NCI-H2227 (cell line): Measurements from ENCODE around the gene SAMD13.

Experiments
- DNase-seq: peaks from one replicate; lab custom pipeline; 2025; ENCODE audit not compliant: unreplicated experiment; lab: John Stamatoyannopoulos, UW

The SAMD13 gene

DNA sequence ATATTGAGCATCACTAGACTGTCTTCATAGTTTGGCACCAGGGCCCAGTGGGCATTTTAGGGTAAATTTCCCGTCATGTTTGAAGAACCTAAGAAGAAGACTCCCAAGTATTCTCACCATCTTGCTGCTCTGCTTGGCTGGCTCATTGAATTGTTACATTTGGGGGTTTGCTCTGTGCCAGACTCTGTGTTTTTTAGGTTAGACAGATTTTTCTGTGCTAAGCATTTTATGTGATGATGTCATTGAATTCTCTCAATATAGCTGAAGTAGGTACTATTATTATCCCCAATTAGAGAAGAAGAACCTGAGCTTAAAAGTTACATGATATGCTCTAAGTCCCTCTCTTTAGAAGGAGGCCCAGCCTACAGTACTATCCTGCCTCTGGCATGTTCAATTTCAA, 68.8 kb downstream of the SAMD13 start:
- DNase-seq, result no peak

DNA sequence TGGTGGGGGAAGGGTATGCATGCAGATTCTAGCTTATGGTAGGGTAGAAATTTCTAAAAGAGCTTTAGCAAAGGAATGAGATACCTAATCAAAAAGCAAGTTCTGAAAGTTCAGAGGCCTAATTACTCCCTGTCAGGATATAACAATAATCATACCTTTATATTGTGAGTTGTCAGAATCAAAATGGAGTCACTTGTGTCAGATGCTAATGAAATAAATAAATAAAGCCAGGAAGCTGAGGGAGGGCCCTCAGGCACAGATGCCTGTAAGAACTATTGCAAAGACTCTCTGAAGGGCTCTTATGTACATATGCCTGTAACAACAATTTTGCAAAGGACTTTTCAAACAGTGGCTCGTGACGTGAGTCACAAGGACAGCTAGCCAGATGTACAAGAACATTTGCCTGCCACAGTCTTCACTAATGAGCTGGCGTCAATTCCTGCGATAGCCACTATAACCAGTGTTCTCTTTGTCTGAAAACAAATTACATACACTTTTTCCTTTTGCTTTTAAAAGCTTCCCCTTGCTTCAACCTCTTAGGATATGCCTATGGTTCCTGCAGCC, 69.4 kb downstream of the SAMD13 start:
- DNase-seq, result no peak

DNA sequence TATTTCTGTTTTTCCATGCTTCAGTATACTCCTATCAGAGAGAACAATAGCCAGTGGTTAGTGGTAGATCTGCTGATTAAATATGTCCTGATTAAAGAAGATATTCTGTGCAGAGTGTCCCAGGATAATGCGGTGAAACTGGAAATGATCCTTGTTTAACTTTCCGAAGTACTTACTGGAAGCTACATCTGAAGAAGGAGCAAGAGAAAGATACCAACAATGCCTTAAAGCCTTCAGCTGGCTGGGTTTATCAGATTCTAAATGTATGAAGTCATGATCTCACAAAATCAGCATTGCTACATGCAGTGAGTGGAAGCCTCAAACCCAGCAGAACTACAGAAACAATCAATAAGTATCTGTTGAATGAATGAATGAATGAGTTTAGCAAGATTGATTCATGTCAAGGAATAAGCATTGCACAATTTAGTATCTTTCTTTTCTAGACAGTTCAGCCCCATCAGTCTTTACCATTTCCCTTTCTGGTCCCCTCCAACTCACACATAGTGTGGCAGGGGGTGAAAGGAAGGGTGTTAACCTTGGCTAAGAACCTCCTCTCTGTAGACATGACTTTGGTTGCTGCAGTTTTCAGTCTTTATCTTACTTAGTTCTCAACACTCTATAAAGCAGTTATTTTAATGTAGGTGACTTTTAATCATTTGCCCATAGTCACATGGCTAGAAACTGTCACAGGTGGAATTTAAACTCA, 72.1 kb downstream of the SAMD13 start:
- no peak for DNase-seq

DNA sequence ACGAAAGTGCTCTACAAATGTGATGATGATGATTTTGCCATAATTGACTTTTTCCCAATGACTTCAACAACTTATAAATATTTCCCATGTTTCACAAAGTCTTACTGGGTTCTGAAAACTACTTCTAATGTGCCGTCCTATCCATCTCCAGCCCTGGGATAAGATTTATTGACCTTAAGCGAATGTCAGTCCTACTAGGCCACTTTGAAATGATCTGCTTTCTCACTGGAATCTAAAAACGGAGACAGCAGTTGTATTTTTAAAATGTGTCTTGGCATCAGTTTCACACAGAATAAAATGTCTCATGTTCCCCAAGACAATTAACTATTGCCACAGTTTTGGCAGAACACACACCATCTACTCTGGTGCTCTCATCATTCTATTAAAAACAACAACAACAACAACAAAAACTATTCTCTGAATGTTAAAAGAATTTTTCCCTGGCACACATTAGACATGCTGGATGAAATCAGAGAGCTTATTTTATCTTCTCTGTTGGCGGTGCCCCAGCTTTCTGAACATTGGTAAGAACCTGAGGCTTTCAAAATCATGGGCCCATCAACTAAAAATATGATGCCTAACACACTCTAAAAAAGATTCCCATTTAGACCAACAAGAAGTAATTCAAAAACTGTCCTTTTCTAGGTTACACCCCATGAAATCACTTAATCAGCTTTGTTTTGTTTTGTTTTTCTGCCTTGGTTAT, 73.6 kb downstream of the SAMD13 start:
- DNase-seq, result no peak

DNA sequence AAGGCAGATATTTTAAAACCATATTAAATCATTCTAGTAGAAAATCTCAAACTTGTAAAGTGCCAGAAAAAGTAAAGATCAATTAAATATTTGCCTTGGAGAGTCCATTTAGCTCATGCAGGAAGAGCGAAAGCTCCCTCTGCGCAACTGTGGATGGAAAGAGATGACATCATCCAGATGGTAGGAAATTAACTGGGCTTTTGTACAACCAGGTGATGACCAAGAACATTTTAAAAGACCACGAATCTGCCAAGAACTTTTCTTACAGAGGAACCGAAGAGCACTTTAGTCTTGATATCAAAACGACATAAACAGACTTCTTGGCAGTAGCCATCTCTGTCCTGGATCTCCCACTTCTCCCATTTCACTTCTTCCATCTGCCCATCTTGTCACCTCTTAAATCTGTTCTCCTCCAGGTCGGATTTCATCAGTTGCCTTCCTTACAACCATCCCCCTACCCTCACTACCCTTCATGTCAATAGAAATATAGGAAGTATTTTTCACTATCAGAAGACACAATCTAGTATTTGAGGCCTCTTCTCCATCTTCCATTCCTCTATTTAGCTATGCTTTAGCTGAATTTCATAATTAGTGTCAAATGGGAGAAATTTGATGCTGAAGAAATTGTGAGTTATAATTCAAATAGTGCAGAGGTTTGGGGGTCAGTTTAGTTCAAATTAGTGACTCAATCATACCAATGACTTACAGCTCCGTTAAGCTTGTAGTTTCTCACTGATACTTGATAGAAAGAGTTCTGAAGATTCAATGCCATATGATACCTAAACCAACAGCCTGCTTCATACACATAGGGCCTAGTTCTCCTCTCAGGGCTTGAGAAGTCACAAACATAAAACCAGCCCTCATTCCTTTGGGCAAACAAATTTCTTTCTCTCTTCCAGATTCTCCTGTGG, 74.7 kb downstream of the SAMD13 start:
- no peak for DNase-seq

DNA sequence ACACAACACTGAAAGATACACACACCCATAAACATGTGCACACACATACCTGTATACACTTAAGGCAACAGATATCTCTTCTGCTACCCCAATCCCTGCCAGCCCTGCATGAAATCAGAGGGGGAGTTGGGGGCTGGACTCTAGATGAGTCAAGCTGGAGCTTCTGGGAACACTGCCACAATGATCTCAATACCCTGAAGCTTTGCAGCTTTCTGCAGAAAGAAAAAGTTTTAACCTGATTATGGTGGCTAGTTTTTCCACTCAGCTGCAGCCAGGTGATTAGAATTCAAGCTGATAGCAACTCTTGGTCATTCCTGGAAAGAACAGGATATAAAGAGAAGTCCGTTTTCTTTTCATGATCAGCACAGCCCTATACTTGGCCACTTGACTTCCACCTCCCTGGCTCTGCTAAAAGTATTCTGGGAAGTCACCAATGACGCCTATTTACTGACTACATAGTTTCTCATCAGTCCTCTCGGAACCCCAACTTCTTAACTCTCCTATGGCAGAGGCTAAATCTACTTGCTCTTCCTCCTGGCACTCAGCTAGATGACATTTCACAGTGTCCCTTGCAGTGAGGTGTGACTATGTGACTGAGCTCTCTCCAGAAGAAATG, 76.1 kb downstream of the SAMD13 start:
- DNase-seq, result no peak

DNA sequence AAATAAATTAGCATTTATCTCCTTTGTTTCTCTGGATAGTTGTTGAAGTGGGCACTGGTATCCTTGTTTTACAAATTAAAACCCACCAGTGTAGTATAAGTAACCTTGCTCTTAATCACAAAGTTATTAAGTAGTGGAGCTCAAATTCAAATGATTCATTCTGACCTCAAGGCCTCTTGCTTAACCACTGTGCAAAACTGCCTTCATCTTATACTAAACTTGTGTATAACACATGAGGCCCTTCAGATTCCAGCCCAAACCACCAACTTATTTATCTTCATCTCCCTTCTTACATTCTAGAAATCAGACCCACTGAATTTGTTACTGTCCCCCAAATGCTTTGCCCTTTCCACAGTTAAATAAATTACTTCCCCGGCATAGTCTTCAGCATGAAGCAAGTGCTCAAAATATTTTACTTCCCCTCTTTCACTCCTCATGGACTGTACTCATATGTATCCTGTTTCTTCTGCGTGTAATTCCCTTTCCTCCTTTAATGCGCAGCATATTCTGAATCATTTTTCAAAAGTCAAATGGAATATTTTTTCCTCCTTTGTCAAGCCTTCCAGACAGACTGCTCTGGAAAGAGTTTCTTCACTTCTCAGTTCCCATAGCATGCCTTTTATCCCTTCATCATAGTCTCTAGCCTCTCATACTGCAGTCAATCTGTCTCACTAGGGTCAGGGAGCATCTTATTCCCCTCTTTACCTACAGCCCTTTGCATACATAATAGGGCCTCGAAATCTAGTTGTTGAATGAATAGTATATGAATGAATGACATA, 77.8 kb downstream of the SAMD13 start:
- no peak for DNase-seq

GRCh38 chr1:84379917-84380180, 78.3 kb downstream of the SAMD13 start:
- no peak for DNase-seq

GRCh38 chr1:84382127-84382526, 80.6 kb downstream of the SAMD13 start:
- DNase-seq, result no peak

DNA sequence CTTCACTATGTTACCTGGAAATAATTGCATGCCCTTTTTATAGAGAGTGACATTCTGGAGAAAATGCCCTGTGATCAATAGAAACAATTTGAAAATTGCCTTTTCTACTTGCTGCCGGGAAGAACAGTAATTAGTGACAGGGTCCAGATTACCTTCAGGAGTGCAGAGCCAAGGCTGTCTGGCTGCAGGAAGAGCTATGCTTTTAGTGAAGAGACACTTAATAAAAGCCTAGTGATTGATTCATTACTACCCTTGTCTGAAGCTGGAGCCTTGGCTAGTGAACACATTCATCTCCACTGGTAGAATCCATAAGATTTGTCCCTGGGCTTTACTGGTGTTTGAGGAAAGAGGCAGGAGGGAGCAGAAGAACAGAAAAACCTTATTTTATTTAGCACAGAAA, 83.8 kb downstream of the SAMD13 start:
- peak; percentile 64 for DNase-seq

DNA sequence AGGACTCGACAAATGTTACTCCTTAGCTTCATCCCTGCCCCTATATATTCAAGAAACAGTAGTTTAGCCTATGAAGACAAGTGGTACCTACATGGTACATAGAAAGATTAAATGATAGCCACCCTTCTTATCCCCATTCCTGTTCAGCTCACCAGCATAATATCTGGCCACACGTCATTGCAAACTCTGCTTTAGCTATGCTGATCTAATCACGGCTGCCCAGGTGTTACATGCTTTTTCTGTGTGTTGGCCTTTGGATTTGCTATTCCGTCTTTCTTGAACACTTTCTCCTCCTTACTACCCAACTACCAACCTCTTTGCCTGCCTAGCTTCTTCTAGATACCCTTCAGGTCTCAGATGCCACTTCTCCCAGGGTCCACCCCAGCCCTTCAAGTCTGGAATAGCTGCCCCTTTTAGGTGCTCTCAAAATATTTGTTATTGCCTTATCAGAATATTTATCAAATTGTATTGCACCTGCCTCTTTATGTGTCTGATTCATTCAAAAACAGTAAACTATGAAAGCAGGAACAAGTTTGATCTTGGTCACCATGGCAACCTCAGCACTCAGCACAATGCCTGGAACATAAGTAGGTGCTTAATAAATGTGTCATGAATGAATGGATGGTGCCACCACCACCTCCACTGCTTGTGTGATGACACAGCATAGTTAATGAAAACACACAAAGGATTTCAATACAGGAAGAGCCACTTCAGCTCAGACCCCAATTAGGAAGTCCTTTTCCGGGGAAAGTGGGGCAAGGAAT, 85.4 kb downstream of the SAMD13 start:
- DNase-seq, result no peak

DNA sequence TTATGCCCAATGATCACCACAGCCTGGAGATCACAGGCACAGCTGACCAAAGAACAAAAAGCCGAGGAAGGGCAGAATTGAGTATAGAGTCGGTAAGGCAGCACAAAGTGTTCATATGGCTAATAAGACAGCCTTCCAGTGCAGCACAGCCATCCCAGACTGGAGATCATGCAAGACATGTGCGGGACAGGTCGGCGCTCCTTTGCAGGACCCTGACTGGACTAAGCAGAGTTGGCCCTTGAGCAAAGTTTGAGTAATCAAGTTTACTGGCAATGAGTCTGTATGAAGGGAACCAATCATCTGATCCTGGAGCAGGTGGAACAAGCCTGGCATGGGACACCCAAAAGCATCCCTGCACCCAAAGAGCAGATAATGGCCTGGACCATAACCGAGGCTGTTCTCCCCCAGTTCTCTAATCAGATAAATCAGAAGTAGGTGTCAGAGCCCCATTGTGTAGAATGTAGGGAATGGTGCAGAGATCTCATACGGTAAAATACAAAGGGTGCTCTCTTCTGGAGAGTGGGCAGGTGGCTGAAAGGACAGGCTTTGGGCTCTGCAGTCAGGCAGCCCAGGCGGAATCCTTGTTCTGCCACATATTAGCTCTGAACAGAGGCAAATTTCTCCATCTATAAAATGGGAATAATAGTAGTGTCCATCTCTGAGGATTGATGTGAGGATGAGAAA, 86.1 kb downstream of the SAMD13 start:
- DNase-seq, result no peak

- no peak for DNase-seq
Measured at GRCh38 chr1:84390226-84390625, 88.7 kb downstream of the SAMD13 start.

DNA sequence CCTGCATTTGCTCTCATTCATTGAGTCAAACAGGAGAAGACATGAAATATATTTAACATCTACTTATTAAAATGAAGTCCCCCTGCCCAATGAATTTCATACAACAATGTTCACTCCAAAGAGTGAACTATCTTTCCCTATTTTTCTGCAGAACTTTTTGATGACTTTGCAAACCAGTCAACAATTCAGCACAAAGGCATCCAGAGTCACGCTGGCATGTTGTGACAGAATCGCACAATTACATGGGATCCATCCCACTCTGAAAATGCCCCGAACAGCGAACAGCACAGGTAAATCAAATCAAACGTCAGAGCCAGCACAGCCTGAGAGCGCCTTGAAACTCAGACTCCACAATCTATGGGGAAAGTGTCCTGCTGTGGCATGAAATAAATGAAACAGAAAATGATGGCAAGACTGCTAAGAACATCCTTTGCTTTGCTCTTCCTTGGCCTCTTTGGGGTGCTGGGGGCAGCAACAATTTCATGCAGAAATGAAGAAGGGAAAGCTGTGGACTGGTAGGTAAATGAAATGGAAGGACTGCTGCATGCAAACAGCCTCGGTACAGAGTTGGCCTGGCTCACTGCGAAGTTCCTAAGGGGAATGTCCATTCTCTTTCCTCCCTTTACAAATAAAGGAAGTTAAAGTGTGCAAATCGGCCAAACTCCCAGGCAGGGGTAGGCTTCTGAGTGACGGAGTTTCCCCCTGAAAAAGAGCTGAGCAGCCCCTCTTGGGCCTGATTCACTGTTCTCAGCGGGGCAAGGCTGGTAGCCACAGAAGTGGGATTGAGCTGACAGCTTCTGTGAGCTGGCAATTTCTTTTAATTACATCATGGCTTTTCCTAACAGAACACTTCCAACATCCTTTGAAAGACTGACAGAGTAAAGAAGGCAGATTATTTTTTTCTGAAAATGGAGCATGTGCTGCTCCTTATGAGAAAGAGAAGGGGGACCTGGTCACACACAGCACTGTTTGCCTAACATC, 97.0 kb downstream of the SAMD13 start, which contains the start of gene DNASE2B:
TSS of gene DNASE2B (plus strand) at position 310 of the 981 bp plus-strand sequence. CDS start at position 391, 81 bp downstream.
- no peak for DNase-seq
